ENCODE results near the gene OR2T29. TPM values are rescaled to one million over a fixed set of nuclear protein-coding genes. Genes with fewer than 3 reads are reported as not detected.
"Not testable (repeated sequence)": the region's sequence is repeated elsewhere in the genome, so short reads cannot be mapped to it uniquely, and the experiment has no call there.

The OR2T29 gene, protein sequence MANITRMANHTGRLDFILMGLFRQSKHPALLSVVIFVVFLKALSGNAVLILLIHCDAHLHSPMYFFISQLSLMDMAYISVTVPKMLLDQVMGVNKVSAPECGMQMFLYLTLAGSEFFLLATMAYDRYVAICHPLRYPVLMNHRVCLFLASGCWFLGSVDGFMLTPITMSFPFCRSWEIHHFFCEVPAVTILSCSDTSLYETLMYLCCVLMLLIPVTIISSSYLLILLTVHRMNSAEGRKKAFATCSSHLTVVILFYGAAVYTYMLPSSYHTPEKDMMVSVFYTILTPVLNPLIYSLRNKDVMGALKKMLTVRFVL
- not detected for polyA plus RNA-seq (2013)

DNA sequence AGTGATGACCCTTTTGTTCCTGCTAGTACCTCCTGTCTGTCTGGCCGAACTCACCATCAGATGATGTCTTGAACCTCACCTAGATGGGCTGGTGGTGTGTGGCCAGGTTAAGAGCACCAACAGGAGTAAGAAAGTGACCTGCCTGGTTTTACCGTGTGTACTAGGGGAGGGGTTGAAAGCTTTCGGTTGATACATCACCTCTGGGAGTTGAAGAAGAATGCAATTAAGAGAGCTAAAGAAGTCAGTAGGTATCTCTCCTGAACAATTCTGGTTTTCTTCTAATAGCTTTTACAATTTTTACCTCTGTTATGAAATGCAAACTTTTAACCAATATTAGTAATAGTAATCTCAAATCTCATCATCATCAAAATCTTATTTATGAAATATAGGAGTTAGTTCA is at the start of gene OR2T29:
Gene OR2T29 (minus strand): TSS at position 101 of the 400 bp plus-strand sequence. CDS start 3,281 bp downstream, outside the sequence.
- H3K9me3 ChIP-seq (ENCODE audit: control extremely low read depth in 1 of 5, control insufficient read depth in 4 of 5, insufficient read depth in 2 of 5, low read depth in 1 of 5, low read length in 4 of 5); DNase-seq; H3K36me3 ChIP-seq (ENCODE audit: control insufficient read depth in 4 of 4, insufficient read depth in 4 of 4, low read length in 3 of 4); H3K27me3 ChIP-seq (replicated peaks in 2 of 5; ENCODE audit: control insufficient read depth in 4 of 5, insufficient read depth in 5 of 5, low read length in 4 of 5); CTCF ChIA-PET; H3K4me3 ChIP-seq (ENCODE audit: control insufficient read depth in 1 of 7, extremely low read depth in 1 of 7, insufficient read depth in 4 of 7, low read depth in 2 of 7, low read length in 6 of 7); POLR2A ChIA-PET; H3K27ac ChIP-seq (ENCODE audit: insufficient read depth in 1 of 2, low read depth in 1 of 2, low read length in 2 of 2, poor library complexity in 1 of 2, severe bottlenecking in 2 of 2); H3K4me1 ChIP-seq (ENCODE audit: control extremely low read depth in 1 of 4, control insufficient read depth in 4 of 4, insufficient read depth in 4 of 4, low read length in 3 of 4): not testable (repeated sequence)
- WGBS (ENCODE audit: insufficient coverage): no CpG with 5 or more reads among the region's 3 CpGs

- CTCF ChIA-PET: interaction anchor here (1.0 to 3.4 kb wide), 3 partner anchors 9 to 201 kb away, joined by 3 to 10 read pairs (median 10); no protein-coding TSS in a partner anchor
- Histone ChIP-seq H3K9me3 (ENCODE audit: control extremely low read depth in 1 of 5, control insufficient read depth in 4 of 5, insufficient read depth in 2 of 5, low read depth in 1 of 5, low read length in 4 of 5) (no peaks in the 10 kb centered on the region), H3K36me3 (ENCODE audit: control insufficient read depth in 4 of 4, insufficient read depth in 4 of 4, low read length in 3 of 4) (no peaks in the 10 kb centered on the region), H3K4me3 (ENCODE audit: control insufficient read depth in 1 of 7, extremely low read depth in 1 of 7, insufficient read depth in 4 of 7, low read depth in 2 of 7, low read length in 6 of 7) (no peak overlapping the region), H3K27ac (ENCODE audit: insufficient read depth in 1 of 2, low read depth in 1 of 2, low read length in 2 of 2, poor library complexity in 1 of 2, severe bottlenecking in 2 of 2) (no peak overlapping the region), H3K27me3 (replicated peaks in 2 of 5; ENCODE audit: control insufficient read depth in 4 of 5, insufficient read depth in 5 of 5, low read length in 4 of 5) (no peaks in the 10 kb centered on the region), H3K4me1 (ENCODE audit: control extremely low read depth in 1 of 4, control insufficient read depth in 4 of 4, insufficient read depth in 4 of 4, low read length in 3 of 4) (peaks cover 0 to 2% (median 0%) of the 10 kb centered on the region in 4 experiments)
- WGBS (ENCODE audit: insufficient coverage): 94% methylated on average over 4 of the region's 4 CpGs
- POLR2A ChIA-PET: no interaction called here
- peak in 2 of 3 donors; percentile 18 to 41 for DNase-seq
These were observed 49.4 kb upstream of the OR2T29 start for GRCh38 chr1:248611883-248612414.

- no peak for DNase-seq
- H3K4me3 ChIP-seq (ENCODE audit: control insufficient read depth in 1 of 7, extremely low read depth in 1 of 7, insufficient read depth in 4 of 7, low read depth in 2 of 7, low read length in 6 of 7): no peak overlapping the region
- WGBS (ENCODE audit: insufficient coverage): 100% methylated on average over 1 of the region's 3 CpGs
- POLR2A ChIA-PET: no interaction called here
- CTCF ChIA-PET: interaction anchor here (1.2 to 2.3 kb wide), 2 partner anchors 9 to 12 kb away, joined by 5 to 7 read pairs; no protein-coding TSS in a partner anchor
- H3K9me3 ChIP-seq (ENCODE audit: control extremely low read depth in 1 of 5, control insufficient read depth in 4 of 5, insufficient read depth in 2 of 5, low read depth in 1 of 5, low read length in 4 of 5): no peaks in the 10 kb centered on the region
- peaks cover 0 to 2% (median 0%) of the 10 kb centered on the region in 4 experiments for H3K4me1 ChIP-seq (ENCODE audit: control extremely low read depth in 1 of 4, control insufficient read depth in 4 of 4, insufficient read depth in 4 of 4, low read length in 3 of 4)
- no peak overlapping the region for H3K27ac ChIP-seq (ENCODE audit: insufficient read depth in 1 of 2, low read depth in 1 of 2, low read length in 2 of 2, poor library complexity in 1 of 2, severe bottlenecking in 2 of 2)
- H3K36me3 ChIP-seq (ENCODE audit: control insufficient read depth in 4 of 4, insufficient read depth in 4 of 4, low read length in 3 of 4): no peaks in the 10 kb centered on the region
- no peaks in the 10 kb centered on the region for H3K27me3 ChIP-seq (replicated peaks in 2 of 5; ENCODE audit: control insufficient read depth in 4 of 5, insufficient read depth in 5 of 5, low read length in 4 of 5)
These were observed 47.7 kb upstream of the OR2T29 start for GRCh38 chr1:248610301-248610700.

DNA sequence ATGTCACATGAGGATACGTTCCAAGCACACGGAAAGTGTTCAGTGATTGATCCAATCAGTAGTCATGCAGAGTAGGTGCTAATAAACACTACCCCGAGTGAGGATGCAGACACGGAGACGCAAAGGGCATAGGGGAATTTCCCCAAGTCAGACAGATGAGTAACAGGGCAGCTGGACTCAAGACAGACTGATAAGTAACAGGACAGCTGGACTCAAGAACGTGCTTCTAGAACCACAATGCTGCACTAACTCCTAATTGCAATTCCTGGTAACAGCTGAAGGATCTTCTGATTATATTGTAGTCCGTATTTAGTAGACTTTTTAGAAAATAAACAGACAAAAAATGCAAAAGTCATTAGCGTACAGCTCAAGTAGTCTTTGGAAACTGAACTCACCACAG is 36.8 kb upstream of the OR2T29 start:
- no peak for DNase-seq
- POLR2A ChIA-PET: no interaction called here
- H3K36me3 ChIP-seq (ENCODE audit: control insufficient read depth in 4 of 4, insufficient read depth in 4 of 4, low read length in 3 of 4): no peaks in the 10 kb centered on the region
- 97% methylated on average over 6 of the region's 8 CpGs for WGBS (ENCODE audit: insufficient coverage)
- H3K9me3 ChIP-seq (ENCODE audit: control extremely low read depth in 1 of 5, control insufficient read depth in 4 of 5, insufficient read depth in 2 of 5, low read depth in 1 of 5, low read length in 4 of 5): no peaks in the 10 kb centered on the region
- H3K27me3 ChIP-seq (replicated peaks in 2 of 5; ENCODE audit: control insufficient read depth in 4 of 5, insufficient read depth in 5 of 5, low read length in 4 of 5): no peaks in the 10 kb centered on the region
- H3K27ac ChIP-seq (ENCODE audit: insufficient read depth in 1 of 2, low read depth in 1 of 2, low read length in 2 of 2, poor library complexity in 1 of 2, severe bottlenecking in 2 of 2): no peak overlapping the region
- peaks cover 0 to 3% (median under 1%) of the 10 kb centered on the region in 4 experiments for H3K4me1 ChIP-seq (ENCODE audit: control extremely low read depth in 1 of 4, control insufficient read depth in 4 of 4, insufficient read depth in 4 of 4, low read length in 3 of 4)
- H3K4me3 ChIP-seq (ENCODE audit: control insufficient read depth in 1 of 7, extremely low read depth in 1 of 7, insufficient read depth in 4 of 7, low read depth in 2 of 7, low read length in 6 of 7): no peak overlapping the region
- CTCF ChIA-PET: no interaction called here

DNA sequence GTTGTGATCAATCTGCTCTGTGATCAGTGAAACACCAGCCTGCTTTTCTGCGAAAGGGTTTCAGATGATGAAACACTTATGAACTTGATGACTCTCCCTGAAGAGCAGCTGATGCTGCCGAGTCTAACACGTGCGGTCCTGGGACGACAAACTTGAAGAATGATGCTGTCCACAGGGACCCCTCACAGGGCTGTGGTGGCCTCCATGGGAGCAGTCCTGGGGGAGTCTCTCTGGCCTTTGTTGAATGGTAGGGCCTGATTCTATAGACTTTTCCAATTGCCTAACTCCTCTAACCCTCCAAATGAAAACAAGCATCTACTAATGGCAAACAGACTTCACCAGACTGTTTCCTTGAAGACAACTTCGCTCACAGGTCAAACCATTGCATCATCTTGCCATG is 35.0 kb upstream of the OR2T29 start, which contains the start of gene OR2T10:
Gene OR2T10 (minus strand): TSS at position 112 of the 400 bp plus-strand sequence. CDS start 3,932 bp downstream, outside the sequence.
- no peaks in the 10 kb centered on the region for H3K36me3 ChIP-seq (ENCODE audit: control insufficient read depth in 4 of 4, insufficient read depth in 4 of 4, low read length in 3 of 4)
- ChIA-PET CTCF (no interaction called here), POLR2A (no interaction called here)
- no peak within 1 kb of the TSS for H3K4me3 ChIP-seq (ENCODE audit: control insufficient read depth in 1 of 7, extremely low read depth in 1 of 7, insufficient read depth in 4 of 7, low read depth in 2 of 7, low read length in 6 of 7)
- H3K27me3 ChIP-seq (replicated peaks in 2 of 5; ENCODE audit: control insufficient read depth in 4 of 5, insufficient read depth in 5 of 5, low read length in 4 of 5): no peaks in the 10 kb centered on the region
- H3K27ac ChIP-seq (ENCODE audit: insufficient read depth in 1 of 2, low read depth in 1 of 2, low read length in 2 of 2, poor library complexity in 1 of 2, severe bottlenecking in 2 of 2): no peak within 1 kb of the TSS
- peaks cover 0 to 3% (median under 1%) of the 10 kb centered on the region in 4 experiments for H3K4me1 ChIP-seq (ENCODE audit: control extremely low read depth in 1 of 4, control insufficient read depth in 4 of 4, insufficient read depth in 4 of 4, low read length in 3 of 4)
- DNase-seq: no peak
- 100% methylated on average over 6 of the region's 6 CpGs for WGBS (ENCODE audit: insufficient coverage)
- H3K9me3 ChIP-seq (ENCODE audit: control extremely low read depth in 1 of 5, control insufficient read depth in 4 of 5, insufficient read depth in 2 of 5, low read depth in 1 of 5, low read length in 4 of 5): no peaks in the 10 kb centered on the region

GRCh38 chr1:248596615-248597014 is 34.0 kb upstream of the OR2T29 start:
- peak in 1 of 3 donors; percentile 10 for DNase-seq
- ChIA-PET CTCF (interaction anchor here (0.7 kb wide), 1 partner anchor 217 kb away, joined by 3 read pairs; no protein-coding TSS in a partner anchor), POLR2A (no interaction called here)
- no peak overlapping the region for H3K27ac ChIP-seq (ENCODE audit: insufficient read depth in 1 of 2, low read depth in 1 of 2, low read length in 2 of 2, poor library complexity in 1 of 2, severe bottlenecking in 2 of 2)
- H3K36me3 ChIP-seq (ENCODE audit: control insufficient read depth in 4 of 4, insufficient read depth in 4 of 4, low read length in 3 of 4): no peaks in the 10 kb centered on the region
- H3K4me3 ChIP-seq (ENCODE audit: control insufficient read depth in 1 of 7, extremely low read depth in 1 of 7, insufficient read depth in 4 of 7, low read depth in 2 of 7, low read length in 6 of 7): no peak overlapping the region
- peaks cover 0 to 3% (median under 1%) of the 10 kb centered on the region in 4 experiments for H3K4me1 ChIP-seq (ENCODE audit: control extremely low read depth in 1 of 4, control insufficient read depth in 4 of 4, insufficient read depth in 4 of 4, low read length in 3 of 4)
- no peaks in the 10 kb centered on the region for H3K9me3 ChIP-seq (ENCODE audit: control extremely low read depth in 1 of 5, control insufficient read depth in 4 of 5, insufficient read depth in 2 of 5, low read depth in 1 of 5, low read length in 4 of 5)
- 85% methylated on average over 2 of the region's 2 CpGs for WGBS (ENCODE audit: insufficient coverage)
- no peaks in the 10 kb centered on the region for H3K27me3 ChIP-seq (replicated peaks in 2 of 5; ENCODE audit: control insufficient read depth in 4 of 5, insufficient read depth in 5 of 5, low read length in 4 of 5)

- CTCF ChIA-PET: no interaction called here
- Histone ChIP-seq H3K4me3 (ENCODE audit: control insufficient read depth in 1 of 7, extremely low read depth in 1 of 7, insufficient read depth in 4 of 7, low read depth in 2 of 7, low read length in 6 of 7) (no peak overlapping the region), H3K27ac (ENCODE audit: insufficient read depth in 1 of 2, low read depth in 1 of 2, low read length in 2 of 2, poor library complexity in 1 of 2, severe bottlenecking in 2 of 2) (no peak overlapping the region), H3K9me3 (ENCODE audit: control extremely low read depth in 1 of 5, control insufficient read depth in 4 of 5, insufficient read depth in 2 of 5, low read depth in 1 of 5, low read length in 4 of 5) (no peaks in the 10 kb centered on the region), H3K36me3 (ENCODE audit: control insufficient read depth in 4 of 4, insufficient read depth in 4 of 4, low read length in 3 of 4) (no peaks in the 10 kb centered on the region), H3K4me1 (ENCODE audit: control extremely low read depth in 1 of 4, control insufficient read depth in 4 of 4, insufficient read depth in 4 of 4, low read length in 3 of 4) (peaks cover 0 to 3% (median 0%) of the 10 kb centered on the region in 4 experiments), H3K27me3 (replicated peaks in 2 of 5; ENCODE audit: control insufficient read depth in 4 of 5, insufficient read depth in 5 of 5, low read length in 4 of 5) (no peaks in the 10 kb centered on the region)
- 100% methylated on average over 4 of the region's 5 CpGs for WGBS (ENCODE audit: insufficient coverage)
- POLR2A ChIA-PET: no interaction called here
- DNase-seq: no peak
These were observed 30.7 kb upstream of the OR2T29 start for GRCh38 chr1:248593226-248593625.
